Neural progenitor cell (in vitro differentiated cells): ENCODE results near the gene ESPNL.

ENCODE experiments used
- EZH2 ChIP-seq: fragments of 200-600 bp; sonication (generic); IDR thresholded peaks from 2 replicates; pipeline ENCODE4 v1.6.1; 2017; ENCODE audit warnings: antibody characterized with exemption, mild to moderate bottlenecking, moderate library complexity
- EZH2phosphoT487 ChIP-seq: fragments of 200-600 bp; sonication (generic); IDR thresholded peaks from 2 replicates; pipeline ENCODE4 v1.6.1; 2017; ENCODE audit warnings: antibody characterized with exemption
- TF ChIP-seq, protein P1 (sequence below): fragments of 200-600 bp; sonication (generic); IDR thresholded peaks from 2 replicates; pipeline ENCODE4 v1.5.1; 2017; ENCODE audit warnings: antibody characterized with exemption, mild to moderate bottlenecking

DNA sequence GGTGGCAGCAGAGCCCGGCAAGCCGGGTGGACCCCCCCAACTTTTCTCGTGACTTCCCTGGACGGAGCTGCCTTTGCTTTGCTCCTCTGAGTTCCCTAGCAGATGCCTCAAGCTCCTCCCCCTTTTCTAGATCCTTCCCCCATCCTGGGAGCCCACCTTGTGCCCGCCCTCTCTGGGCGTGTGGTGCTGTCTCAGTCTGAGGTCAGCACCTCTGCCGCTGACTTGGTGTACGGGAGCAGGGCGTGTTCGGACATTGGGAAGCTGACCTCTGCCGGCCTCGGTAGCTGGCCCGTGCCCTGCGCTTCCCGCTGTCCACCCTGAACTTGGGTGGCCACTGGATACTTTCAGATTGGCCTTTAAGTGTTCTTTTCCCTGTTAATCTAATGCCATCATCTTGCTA lies 19.6 kb upstream of the ESPNL start:
- TF ChIP-seq, protein P1, sequence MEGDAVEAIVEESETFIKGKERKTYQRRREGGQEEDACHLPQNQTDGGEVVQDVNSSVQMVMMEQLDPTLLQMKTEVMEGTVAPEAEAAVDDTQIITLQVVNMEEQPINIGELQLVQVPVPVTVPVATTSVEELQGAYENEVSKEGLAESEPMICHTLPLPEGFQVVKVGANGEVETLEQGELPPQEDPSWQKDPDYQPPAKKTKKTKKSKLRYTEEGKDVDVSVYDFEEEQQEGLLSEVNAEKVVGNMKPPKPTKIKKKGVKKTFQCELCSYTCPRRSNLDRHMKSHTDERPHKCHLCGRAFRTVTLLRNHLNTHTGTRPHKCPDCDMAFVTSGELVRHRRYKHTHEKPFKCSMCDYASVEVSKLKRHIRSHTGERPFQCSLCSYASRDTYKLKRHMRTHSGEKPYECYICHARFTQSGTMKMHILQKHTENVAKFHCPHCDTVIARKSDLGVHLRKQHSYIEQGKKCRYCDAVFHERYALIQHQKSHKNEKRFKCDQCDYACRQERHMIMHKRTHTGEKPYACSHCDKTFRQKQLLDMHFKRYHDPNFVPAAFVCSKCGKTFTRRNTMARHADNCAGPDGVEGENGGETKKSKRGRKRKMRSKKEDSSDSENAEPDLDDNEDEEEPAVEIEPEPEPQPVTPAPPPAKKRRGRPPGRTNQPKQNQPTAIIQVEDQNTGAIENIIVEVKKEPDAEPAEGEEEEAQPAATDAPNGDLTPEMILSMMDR = no peak
- TF ChIP-seq EZH2 (no peak), EZH2phosphoT487 (no peak)
